GM10266 (cell line): ENCODE measurements around the gene CSH2.

Source experiments
- DNase-seq: peaks from one replicate; pipeline ENCODE4 v3.0.0; 2012; ENCODE audit errors: extremely low spot score
- TF ChIP-seq, protein P1 (sequence below): IDR thresholded peaks from 2 replicates; pipeline ENCODE4 v1.5.1; 2012; ENCODE audit warnings: mild to moderate bottlenecking, low read depth; ENCODE audit not compliant: control insufficient read depth, insufficient read depth; ENCODE audit errors: missing control alignments

CSH2 gene

DNA sequence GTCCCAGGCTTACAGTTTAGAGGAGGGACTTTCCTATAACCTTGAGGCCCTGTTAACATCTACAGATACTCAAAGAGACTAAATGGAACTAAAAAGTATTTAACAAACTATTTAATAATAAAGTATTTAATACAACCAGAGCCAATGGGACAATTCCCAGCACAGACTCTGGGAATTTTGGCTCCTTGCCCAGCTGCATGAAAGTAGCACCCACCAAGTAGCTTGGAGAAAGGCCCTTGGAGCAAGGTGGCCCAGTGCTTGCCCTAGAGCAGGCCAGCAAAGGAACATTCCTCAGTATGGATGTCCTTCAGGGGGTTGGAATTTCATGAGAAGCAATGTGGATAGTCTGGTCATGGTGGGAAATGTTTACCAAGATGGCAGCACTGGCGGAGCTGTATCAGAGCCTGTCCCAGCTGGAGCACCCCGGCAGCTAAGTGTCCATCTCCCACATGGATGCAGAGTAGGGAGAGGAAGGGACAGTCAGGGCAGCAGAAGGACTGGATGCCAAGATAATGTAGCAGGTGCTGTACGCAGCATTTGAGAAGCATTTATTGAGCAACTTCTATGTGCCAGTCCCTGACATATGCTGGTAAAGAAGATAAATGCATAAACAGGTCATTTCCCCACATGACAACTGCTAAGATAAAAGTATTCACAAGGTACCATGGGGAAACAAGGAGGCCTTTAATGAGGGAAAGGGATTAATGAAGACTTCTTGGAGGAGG is 25.8 kb downstream of the CSH2 start:
- no peak for DNase-seq
- TF ChIP-seq, protein P1, sequence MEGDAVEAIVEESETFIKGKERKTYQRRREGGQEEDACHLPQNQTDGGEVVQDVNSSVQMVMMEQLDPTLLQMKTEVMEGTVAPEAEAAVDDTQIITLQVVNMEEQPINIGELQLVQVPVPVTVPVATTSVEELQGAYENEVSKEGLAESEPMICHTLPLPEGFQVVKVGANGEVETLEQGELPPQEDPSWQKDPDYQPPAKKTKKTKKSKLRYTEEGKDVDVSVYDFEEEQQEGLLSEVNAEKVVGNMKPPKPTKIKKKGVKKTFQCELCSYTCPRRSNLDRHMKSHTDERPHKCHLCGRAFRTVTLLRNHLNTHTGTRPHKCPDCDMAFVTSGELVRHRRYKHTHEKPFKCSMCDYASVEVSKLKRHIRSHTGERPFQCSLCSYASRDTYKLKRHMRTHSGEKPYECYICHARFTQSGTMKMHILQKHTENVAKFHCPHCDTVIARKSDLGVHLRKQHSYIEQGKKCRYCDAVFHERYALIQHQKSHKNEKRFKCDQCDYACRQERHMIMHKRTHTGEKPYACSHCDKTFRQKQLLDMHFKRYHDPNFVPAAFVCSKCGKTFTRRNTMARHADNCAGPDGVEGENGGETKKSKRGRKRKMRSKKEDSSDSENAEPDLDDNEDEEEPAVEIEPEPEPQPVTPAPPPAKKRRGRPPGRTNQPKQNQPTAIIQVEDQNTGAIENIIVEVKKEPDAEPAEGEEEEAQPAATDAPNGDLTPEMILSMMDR: no peak

DNA sequence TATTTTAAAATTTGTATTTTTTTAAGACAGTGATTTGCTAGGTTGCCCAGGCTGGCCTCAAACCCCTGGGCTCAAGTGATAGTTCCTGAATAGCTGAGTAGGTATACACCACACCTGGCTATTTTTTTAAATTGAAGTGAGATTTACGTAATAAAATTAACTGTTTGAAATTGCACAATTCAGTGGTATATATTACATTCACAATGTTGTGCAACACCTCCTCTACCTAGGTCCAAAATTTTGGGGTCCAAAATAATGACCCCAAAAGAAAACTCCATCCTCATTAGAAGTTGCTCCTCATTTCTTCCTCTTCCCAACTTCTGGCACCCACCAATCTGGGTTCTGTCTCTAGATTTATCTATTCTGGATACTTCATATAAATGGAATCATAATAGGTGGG is 28.0 kb downstream of the CSH2 start:
- no peak for DNase-seq

GRCh38 chr17:63843910-63844677 is 29.4 kb downstream of the CSH2 start:
- TF ChIP-seq, protein P1: no peak
- DNase-seq: no peak

More for the DNA sequence above, 28.0 kb downstream of the CSH2 start:
- TF ChIP-seq, protein P1: no peak

GRCh38 chr17:63843387-63843888 is 30.0 kb downstream of the CSH2 start:
- DNase-seq: peak; percentile 63

DNA sequence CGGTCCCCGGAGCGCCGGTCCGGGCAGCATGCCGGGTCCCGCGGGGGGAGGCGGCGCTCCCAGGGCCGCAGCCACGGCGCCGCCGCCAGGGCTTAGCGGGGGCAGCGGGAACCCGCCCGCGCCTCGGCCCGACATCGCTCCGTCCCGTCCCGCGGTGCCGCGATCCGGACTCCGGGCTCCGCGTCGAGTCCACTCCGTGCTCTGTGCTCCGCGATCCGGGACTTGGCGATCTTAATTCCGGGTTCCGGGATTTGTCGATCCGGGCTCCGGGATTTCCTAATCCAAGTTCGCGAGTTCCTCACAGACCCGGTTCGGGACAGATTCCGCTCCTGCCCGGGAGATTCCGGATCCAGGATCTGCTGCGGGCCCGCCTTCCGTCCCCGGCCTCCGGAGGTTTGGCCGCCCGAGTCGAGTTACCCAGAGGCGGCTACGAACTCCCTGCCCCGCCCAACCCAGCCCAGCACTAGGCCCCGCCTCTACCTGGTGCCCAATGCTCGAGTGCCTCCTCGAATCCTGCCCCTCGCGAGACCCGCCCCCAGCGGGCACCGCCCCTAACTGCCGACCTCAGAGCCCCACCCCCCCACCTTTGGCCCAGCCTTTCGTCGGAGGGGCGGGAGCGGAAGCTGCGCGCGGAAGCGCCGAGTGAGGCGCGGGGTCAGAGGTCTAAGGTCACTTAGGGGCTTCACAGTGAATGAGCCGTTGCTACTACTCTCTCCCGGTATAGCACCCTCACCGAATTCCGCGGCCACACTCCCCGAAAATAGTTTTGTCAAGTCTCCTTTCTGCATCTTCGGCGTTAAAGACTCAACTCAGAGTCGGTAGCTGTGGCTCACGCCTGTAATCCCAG is 30.7 kb downstream of the CSH2 start, which contains the start of gene SMARCD2:
Gene SMARCD2 (minus strand): TSS at position 146 of the 847 bp plus-strand sequence. CDS start 11 bp downstream, at position 135.
- DNase-seq: peak; percentile 98
- TF ChIP-seq, protein P1: no peak

DNA sequence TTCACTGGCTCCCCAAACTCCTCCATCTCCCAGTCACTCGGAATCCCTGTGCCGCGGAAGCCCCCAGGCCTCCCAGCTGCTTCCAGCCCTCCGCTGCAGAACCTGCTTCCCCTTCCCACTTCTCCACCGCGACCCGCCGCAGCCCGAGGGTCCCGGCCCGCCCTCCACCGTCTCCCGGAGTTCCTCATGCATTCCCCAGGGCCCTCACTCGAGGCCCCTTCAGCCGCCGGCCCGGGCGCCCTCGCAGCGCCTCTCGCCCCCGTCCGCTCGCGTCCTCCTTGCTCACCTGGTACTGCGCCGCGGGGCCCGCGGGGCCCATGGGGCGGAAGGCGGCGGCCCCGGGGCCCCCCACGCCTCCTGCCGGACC is 31.3 kb downstream of the CSH2 start:
- TF ChIP-seq, protein P1: no peak
- no peak for DNase-seq
